ENCODE results near the gene ZBTB46.
"Not testable (repeated sequence)": the region's sequence is repeated elsewhere in the genome, so short reads cannot be mapped to it uniquely, and the experiment has no call there.

ZBTB46 gene

DNA sequence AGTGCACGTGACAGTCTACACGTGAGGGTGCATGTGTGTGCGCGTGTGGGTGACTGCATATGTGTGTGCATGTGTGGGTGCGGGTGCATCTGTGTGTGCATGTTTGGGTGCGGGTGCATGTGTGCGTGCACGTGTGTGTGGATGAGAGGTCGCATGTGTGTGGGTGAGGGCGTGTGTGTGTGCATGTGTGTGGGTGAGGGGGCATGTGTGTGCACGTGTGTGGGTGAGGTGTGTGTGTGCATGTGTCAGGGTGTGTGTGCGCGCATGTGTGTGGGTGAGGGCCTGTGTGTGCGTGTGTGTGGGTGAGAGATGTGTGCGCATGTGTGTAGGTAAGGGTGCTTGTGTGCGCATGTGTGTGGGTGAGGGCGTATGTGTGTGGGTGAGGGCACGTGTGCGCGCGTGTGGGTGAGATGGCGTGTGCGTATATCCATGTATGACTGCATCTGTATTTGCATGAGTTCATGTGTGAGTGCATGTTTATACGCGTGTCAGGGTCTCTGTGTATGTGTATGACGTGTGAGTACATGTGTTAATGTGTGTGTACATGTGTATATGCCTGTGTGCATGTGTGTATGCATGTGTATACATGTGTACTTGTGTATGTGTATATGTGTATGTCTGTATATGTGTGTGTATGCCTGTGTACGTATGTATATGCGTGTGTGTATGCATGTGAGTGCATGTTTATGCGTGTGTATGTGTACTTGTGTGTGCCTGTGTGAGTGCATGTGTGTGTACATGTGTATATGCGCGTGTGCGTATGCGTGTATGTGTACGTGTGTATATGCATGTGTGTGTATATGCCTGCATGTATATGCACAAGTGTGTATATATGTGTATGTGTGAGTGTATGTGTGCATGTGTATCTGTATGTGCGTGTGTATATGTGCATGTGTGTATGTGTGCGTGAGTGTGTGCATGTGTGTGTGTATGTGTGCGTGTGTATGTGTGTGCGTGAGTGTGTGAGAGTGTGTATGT, 98.7 kb downstream of the ZBTB46 start:
- no peak for DNase-seq

GRCh38 chr20:63731410-63731809, 99.7 kb downstream of the ZBTB46 start:
- no peak for DNase-seq

DNA sequence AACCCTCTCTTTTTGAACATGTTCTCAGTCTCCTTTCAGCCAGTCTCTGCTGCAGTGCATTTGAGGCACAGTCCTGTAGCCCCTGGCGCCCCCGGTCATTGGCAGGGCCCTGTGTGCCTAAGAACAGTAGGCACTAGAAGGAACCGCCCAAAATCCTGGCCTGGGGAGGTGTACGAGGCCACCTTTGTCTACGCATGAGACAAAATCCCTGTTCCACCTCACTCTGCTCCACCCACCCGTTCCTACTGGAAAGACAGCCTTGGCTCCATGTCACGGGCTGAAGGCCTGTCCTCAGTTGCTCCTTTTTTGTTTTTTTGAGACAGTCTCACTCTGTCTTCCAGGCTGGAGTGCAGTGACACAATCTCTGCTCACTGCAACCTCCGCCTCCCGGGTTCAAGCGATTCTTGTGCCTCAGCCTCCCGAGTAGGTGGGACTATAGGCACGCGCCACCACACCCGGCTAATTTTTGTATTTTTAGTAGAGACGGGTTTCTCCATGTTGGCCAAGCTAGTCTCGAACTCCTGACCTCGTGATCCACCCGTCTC, 100.8 kb downstream of the ZBTB46 start:
- not testable (repeated sequence) for DNase-seq

DNA sequence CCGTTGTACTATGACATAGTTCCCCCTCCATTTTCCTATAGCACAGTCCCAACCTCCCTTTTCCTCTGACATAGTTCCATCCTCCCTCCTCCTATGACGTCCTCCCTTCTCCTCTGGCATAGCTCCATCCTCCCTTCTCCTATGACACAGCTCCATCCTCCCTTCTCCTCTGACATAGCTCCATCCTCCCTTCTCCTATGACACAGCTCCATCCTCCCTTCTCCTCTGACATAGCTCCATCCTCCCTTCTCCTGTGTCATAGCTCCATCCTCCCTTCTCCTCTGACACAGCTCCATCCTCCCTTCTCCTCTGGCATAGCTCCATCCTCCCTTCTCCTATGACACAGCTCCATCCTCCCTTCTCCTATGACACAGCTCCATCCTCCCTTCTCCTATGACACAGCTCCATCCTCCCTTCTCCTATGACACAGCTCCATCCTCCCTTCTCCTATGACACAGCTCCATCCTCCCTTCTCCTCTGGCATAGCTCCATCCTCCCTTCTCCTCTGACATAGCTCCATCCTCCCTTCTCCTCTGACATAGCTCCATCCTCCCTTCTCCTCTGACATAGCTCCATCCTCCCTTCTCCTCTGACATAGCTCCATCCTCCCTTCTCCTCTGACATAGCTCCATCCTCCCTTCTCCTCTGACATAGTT, 108.0 kb downstream of the ZBTB46 start:
- DNase-seq, result not testable (repeated sequence)

DNA sequence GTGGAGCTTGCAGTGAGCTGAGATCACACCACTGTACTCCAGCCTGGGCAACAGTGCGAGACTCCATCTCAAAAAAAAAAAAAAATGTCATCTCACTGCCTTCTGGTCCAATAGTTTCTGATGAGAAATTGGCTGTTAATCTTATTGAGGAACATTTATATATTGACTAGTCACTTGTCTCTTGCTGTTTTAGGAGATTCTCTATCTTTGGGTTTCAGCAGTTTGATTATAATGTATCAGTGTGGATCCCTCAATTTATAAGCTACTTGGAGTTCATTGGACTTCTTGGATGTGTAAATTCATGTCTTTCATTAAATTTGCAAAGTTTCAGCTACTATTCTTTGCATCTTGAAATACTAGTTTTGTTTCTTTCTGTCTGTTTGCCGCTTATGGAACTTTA, 112.1 kb downstream of the ZBTB46 start:
- no peak for DNase-seq

- no peak for DNase-seq
Observed at GRCh38 chr20:63714858-63715257, 116.2 kb downstream of the ZBTB46 start.

DNA sequence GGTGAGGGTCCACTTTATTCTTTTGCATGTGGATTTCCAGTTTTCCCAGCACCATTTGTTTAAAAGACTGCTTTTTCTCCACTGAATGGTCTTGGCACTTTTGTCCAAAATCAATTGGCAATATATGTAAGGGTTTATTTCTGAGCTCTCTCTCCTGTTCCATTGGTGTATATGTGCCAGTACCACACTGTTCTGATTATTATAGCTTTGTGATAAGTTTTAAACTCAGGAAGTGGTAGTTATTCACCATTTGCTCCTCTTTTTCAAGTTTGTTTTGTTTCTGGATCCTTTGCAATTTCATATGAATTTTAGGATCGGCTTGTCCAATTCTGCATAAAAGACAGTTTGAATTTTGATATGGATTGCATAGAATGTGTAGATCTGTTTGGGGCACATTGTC, 118.9 kb downstream of the ZBTB46 start:
- DNase-seq, result no peak

DNA sequence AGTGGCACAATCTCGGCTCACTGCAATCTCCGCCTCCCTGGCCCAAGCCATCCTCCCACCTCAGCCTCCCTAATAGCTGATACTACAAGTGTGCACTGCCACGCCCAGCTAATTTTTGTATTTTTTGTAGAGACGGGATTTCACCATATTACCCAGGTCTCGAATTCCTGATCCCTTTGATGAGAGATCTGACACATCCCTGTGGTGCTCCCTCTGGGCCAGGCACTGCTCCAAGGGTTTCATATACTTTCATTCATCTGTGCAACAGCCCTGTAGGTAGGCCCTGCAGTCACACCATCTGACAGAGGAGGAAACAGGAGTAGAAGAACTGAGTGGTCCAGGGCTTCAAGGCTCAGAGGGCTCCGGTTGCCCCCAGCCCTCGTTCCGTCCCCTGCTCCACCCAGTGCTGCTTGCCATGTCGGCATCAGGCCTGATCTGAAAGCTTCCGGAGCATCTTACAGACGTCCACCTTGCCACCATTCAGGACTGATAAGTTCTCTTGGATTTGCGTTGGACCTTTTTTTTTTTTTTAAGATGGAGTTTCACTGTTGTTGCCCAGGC, 119.9 kb downstream of the ZBTB46 start:
- DNase-seq, result no peak

DNA sequence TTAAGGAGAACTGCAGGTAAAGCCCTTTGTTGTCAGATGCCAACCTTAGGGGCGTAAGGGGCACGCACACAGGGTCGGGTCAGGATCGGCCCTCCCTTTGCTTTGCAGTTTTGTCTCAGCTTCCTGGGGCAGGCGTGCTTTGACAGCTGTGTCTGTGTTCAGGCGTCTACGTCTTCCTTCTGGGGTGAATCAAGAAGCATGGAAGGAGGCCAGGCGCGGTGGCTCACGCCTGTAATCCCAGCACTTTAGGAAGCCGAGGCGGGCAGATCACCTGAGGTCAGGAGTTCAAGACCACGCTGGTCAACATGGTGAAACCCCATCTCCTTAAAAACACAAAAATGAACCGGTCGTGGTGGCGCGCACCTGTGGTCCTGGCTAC, 121.9 kb downstream of the ZBTB46 start:
- DNase-seq, result no peak

GRCh38 chr20:63708301-63709148, 122.5 kb downstream of the ZBTB46 start:
- no peak for DNase-seq

- DNase-seq, result peak; percentile 80
Observed at GRCh38 chr20:63707558-63708300, 123.3 kb downstream of the ZBTB46 start, which contains the start of the genes ARFRP1 and ZGPAT. Gene ARFRP1 (minus strand): TSS chr20:63707976. CDS start chr20:63707091, 885 bp downstream. Gene ZGPAT (plus strand): TSS chr20:63708039. CDS start chr20:63708581, 542 bp downstream.

GRCh38 chr20:63706852-63707557, 124.1 kb downstream of the ZBTB46 start:
- no peak for DNase-seq

GRCh38 chr20:63706027-63706695, 124.9 kb downstream of the ZBTB46 start:
- DNase-seq, result no peak

- no peak for DNase-seq
Observed at GRCh38 chr20:63705232-63706026, 125.6 kb downstream of the ZBTB46 start.

DNA sequence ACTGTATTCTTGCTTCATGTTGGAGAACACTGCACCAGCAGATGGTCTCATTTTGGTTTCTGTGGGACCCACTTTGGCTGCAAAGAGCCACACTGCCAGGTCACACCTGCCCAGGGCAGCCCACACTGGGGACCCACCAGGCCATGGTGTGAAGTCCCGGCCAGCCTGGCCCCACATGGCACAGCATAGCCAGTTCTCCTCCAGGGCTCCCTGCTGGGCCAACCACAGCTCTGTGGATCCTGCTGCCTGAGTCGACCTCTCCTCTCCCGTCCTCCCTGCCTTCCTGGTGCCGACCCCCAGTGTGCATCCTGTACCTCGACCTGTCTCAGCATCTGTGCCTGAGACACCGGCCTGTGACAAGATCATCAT, 126.3 kb downstream of the ZBTB46 start:
- no peak for DNase-seq

GRCh38 chr20:63703976-63704748, 126.9 kb downstream of the ZBTB46 start:
- DNase-seq, result no peak

GRCh38 chr20:63703471-63703975, 127.5 kb downstream of the ZBTB46 start:
- no peak for DNase-seq

GRCh38 chr20:63702751-63703470, 128.2 kb downstream of the ZBTB46 start:
- DNase-seq, result no peak
